NB4 (cell line): ENCODE data around the gene ANKS1A.
A peak's percentile ranks its signal among the peaks of the same experiment; 100 is the strongest.

ENCODE experiments used
- DNase-seq: peaks from one replicate; pipeline ENCODE4 v3.0.0; 2010; ENCODE audit warnings: low read depth
- H3K4me3 ChIP-seq: one replicate; pipeline ENCODE4 v1.5.1; 2011; ENCODE audit warnings: mild to moderate bottlenecking, low read depth, low read length, moderate library complexity
- CTCF ChIP-seq: IDR thresholded peaks from one replicate; pipeline ENCODE4 v1.5.1; 2012; ENCODE audit warnings: low read depth, low read length
- MAX ChIP-seq: IDR thresholded peaks from 2 replicates; pipeline ENCODE4 v1.6.1; 2011; ENCODE audit warnings: low read depth, low read length
- MYC ChIP-seq: IDR thresholded peaks from 2 replicates; pipeline ENCODE4 v1.6.1; 2011; ENCODE audit warnings: low read depth, low read length
- POLR2A ChIP-seq: IDR thresholded peaks from 2 replicates; pipeline ENCODE4 v1.6.1; 2011; ENCODE audit warnings: mild to moderate bottlenecking; ENCODE audit not compliant: insufficient read length; ENCODE audit errors: extremely low read depth

Gene ANKS1A

GRCh38 chr6:35047265-35048011, 158.4 kb downstream of the ANKS1A start:
- H3K4me3 ChIP-seq = no peak overlapping the region
- peak; percentile 98 for DNase-seq
- no peak for TF ChIP-seq POLR2A
- TF ChIP-seq MYC = peak; percentile 50
- TF ChIP-seq MAX = peak; percentile 73
- TF ChIP-seq CTCF = no peak

DNA sequence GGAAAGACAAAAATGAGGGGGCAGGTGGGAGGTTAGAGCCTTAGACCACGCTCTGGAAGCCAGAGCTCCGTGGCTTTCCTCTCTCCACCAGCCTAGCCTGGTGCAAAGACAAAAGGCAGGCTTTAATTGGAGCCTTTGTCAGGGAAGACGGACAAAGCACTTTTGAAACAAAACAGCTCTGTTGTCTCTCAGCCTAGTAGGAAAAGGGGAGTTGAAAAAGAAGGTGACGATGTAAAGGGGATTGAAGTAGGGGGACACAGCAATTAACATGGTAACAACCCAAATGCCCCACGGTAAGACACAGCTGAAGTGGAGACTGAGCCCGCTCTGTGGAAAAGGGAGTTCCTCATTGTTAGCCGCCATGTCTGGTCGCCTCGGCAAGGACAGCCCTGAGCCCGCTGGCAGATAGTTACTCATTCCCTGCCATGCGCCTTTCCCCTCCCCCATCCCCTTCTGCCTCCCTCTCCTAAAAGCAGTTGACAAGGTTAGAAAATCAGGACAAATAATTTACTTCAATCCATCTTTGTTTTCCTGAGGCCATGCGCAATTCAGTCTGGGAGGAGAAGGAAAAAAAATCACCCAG, 159.1 kb downstream of the ANKS1A start:
- peak; percentile 68 for DNase-seq
- no peak overlapping the region for H3K4me3 ChIP-seq
- TF ChIP-seq POLR2A = no peak
- no peak for TF ChIP-seq MYC
- no peak for TF ChIP-seq MAX
- TF ChIP-seq CTCF = no peak

- no peak overlapping the region for H3K4me3 ChIP-seq
- DNase-seq = peak; percentile 76
- TF ChIP-seq CTCF (peak; percentile 53), MYC (no peak; the same call in 1 of the 2 replicates), POLR2A (no peak), MAX (no peak)
These were observed 159.6 kb downstream of the ANKS1A start for GRCh38 chr6:35048631-35049083.

GRCh38 chr6:35049156-35049735, 160.2 kb downstream of the ANKS1A start:
- TF ChIP-seq MAX (no peak), CTCF (no peak), MYC (no peak), POLR2A (no peak)
- H3K4me3 ChIP-seq = no peak overlapping the region
- DNase-seq = no peak

DNA sequence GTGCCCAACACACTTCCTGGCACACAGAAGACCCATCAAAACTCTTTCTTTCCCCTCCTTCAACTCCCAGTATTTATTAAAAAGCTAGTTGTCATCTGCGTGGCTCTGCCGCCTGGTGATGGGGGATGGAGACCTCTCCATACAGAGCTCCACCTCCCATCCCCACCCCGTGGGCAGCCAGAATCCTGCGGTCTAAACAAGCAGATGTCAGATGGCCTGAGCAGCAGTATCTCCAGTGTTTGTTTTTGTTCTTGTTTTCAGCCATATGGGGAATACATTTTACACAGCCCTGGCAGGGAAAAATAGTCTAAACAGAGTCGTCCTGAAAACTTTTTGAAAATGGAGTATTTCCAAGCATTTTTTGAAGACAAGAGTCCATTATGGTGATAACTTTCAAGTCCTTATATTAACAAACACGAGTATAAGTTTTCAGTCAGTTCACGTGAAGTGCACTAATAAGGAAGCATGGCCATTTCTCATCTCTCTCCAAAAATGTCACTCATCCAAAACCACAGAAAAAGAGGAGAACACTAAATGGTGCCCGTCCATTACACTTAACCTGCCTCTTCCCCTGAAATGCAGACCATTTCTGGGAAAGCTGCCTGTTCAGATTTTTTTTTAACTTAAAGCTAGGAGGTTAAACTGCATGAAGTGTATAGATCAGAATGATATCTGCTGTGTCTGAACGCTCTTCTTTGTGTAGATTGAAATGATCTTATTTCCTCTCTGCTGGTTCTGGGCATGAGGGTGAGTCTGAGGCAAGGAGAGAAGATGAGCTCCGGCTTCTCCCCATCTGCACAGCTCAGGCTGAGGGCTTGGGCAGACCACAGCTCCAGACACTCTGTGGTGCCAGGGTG, 161.1 kb downstream of the ANKS1A start:
- H3K4me3 ChIP-seq = no peak overlapping the region
- TF ChIP-seq POLR2A = no peak
- TF ChIP-seq MAX = peak; percentile 24; the same call in 1 of the 2 replicates
- TF ChIP-seq CTCF = no peak
- TF ChIP-seq MYC = peak; percentile 37
- peak; percentile 91 for DNase-seq
